Measurements from ENCODE around the gene IFNAR2. TPM values are rescaled to one million over a fixed set of nuclear protein-coding genes. Genes with fewer than 3 reads are reported as not detected.
A peak's percentile ranks its signal among the peaks of the same experiment; 100 is the strongest.

IFNAR2 gene
- 10 to 100 TPM; 23.4 to 26.4 TPM for total RNA-seq
- polyA plus RNA-seq, result 85.3 TPM

- peak within 1 kb of the TSS; percentile 88 to 98 (median 96) for H3K4me3 Mint-ChIP-seq
- H3K27me3 ChIP-seq (ENCODE audit: insufficient read depth, low read length, poor library complexity, severe bottlenecking), result no peaks in the 10 kb centered on the region
- no peaks in the 10 kb centered on the region for H3K9me3 Mint-ChIP-seq
- peak within 1 kb of the TSS; percentile 81 to 96 (median 91) for H3K27ac Mint-ChIP-seq
- peaks cover 42% of the 10 kb centered on the region for H3K4me1 ChIP-seq (ENCODE audit: insufficient read depth, low read length)
- H3K4me3 ChIP-seq (ENCODE audit: low read length), result peak within 1 kb of the TSS; percentile 87
- DNase-seq, result peak; percentile 57 to 78 (median 70)
- peak within 1 kb of the TSS; percentile 81 for H3K27ac ChIP-seq (ENCODE audit: low read depth, low read length)
- ChIA-PET POLR2A (interaction anchor here (1.2 to 2.2 kb wide), 4 partner anchors 8 to 36 kb away, joined by 3 to 7 read pairs (median 4); partner anchors contain the start of gene IL10RB), CTCF (interaction anchor here (1.3 kb wide), 1 partner anchor 11 kb away, joined by 5 read pairs; no protein-coding TSS in a partner anchor)
- H3K27me3 Mint-ChIP-seq, result no peaks in the 10 kb centered on the region
- peaks cover 44 to 55% (median 52%) of the 10 kb centered on the region in 3 donors for H3K4me1 Mint-ChIP-seq
- H3K36me3 ChIP-seq (ENCODE audit: insufficient read depth, low read length), result no peaks in the 10 kb centered on the region
- no peaks in the 10 kb centered on the region for H3K9me3 ChIP-seq (ENCODE audit: low read length)
- peaks cover 0 to 33% (median 7%) of the 10 kb centered on the region in 3 donors for H3K36me3 Mint-ChIP-seq
Observed at GRCh38 chr21:33229784-33230544, at the start of gene IFNAR2. Gene IFNAR2 (plus strand): TSS chr21:33229938. CDS start chr21:33241923, 11,985 bp downstream.

- ChIA-PET POLR2A (interaction anchor here (0.6 to 1.5 kb wide), 3 partner anchors 80 to 354 kb away, joined by 4 to 11 read pairs (median 5); no protein-coding TSS in a partner anchor), CTCF (interaction anchor here (1.0 to 4.9 kb wide), 4 partner anchors 11 to 246 kb away, joined by 3 to 33 read pairs (median 3); no protein-coding TSS in a partner anchor)
- Mint-ChIP-seq H3K27ac (peak overlapping the region; percentile 11 to 93 (median 64)), H3K36me3 (peaks cover 0 to 13% (median 5%) of the 10 kb centered on the region in 3 donors), H3K27me3 (no peaks in the 10 kb centered on the region), H3K4me1 (peaks cover 28 to 37% (median 32%) of the 10 kb centered on the region in 3 donors), H3K4me3 (peak overlapping the region in 6 of 7 donors; percentile 50 to 80 (median 58)), H3K9me3 (no peaks in the 10 kb centered on the region)
- Histone ChIP-seq H3K4me1 (ENCODE audit: insufficient read depth, low read length) (peaks cover 28% of the 10 kb centered on the region), H3K4me3 (ENCODE audit: low read length) (peak overlapping the region; percentile 45), H3K36me3 (ENCODE audit: insufficient read depth, low read length) (no peaks in the 10 kb centered on the region), H3K27me3 (ENCODE audit: insufficient read depth, low read length, poor library complexity, severe bottlenecking) (no peaks in the 10 kb centered on the region), H3K27ac (ENCODE audit: low read depth, low read length) (no peak overlapping the region), H3K9me3 (ENCODE audit: low read length) (no peaks in the 10 kb centered on the region)
- DNase-seq, result peak in 2 of 5 donors; percentile 45 to 52
Observed at GRCh38 chr21:33185852-33186251, 43.9 kb upstream of the IFNAR2 start.

- Histone ChIP-seq H3K27ac (ENCODE audit: low read depth, low read length) (no peak overlapping the region), H3K4me3 (ENCODE audit: low read length) (no peak overlapping the region), H3K9me3 (ENCODE audit: low read length) (no peaks in the 10 kb centered on the region), H3K36me3 (ENCODE audit: insufficient read depth, low read length) (no peaks in the 10 kb centered on the region), H3K4me1 (ENCODE audit: insufficient read depth, low read length) (peaks cover 28% of the 10 kb centered on the region), H3K27me3 (ENCODE audit: insufficient read depth, low read length, poor library complexity, severe bottlenecking) (no peaks in the 10 kb centered on the region)
- DNase-seq, result no peak
- POLR2A ChIA-PET, result interaction anchor here (0.6 kb wide), 1 partner anchor 259 kb away, joined by 7 read pairs; no protein-coding TSS in a partner anchor
- CTCF ChIA-PET, result interaction anchor here (4.9 kb wide), 1 partner anchor 10 kb away, joined by 33 read pairs; no protein-coding TSS in a partner anchor
- peaks cover 28 to 37% (median 32%) of the 10 kb centered on the region in 3 donors for H3K4me1 Mint-ChIP-seq
- H3K9me3 Mint-ChIP-seq, result peaks cover 0 to 2% (median 0%) of the 10 kb centered on the region in 5 donors
- peaks cover 0 to 16% (median 9%) of the 10 kb centered on the region in 3 donors for H3K36me3 Mint-ChIP-seq
- H3K27me3 Mint-ChIP-seq, result peaks cover 0 to 4% of the 10 kb centered on the region in 2 donors
- H3K4me3 Mint-ChIP-seq, result peak overlapping the region in 1 of 7 donors; percentile 13
- peak overlapping the region in 1 of 8 donors; percentile 26 for H3K27ac Mint-ChIP-seq
Observed at GRCh38 chr21:33187276-33187675, 42.5 kb upstream of the IFNAR2 start.

GRCh38 chr21:33189237-33189636 lies 40.5 kb upstream of the IFNAR2 start:
- H3K27ac ChIP-seq (ENCODE audit: low read depth, low read length), result no peak overlapping the region
- peaks cover 28 to 32% (median 30%) of the 10 kb centered on the region in 3 donors for H3K4me1 Mint-ChIP-seq
- peaks cover 28% of the 10 kb centered on the region for H3K4me1 ChIP-seq (ENCODE audit: insufficient read depth, low read length)
- peaks cover 0 to 8% (median 4%) of the 10 kb centered on the region in 3 donors for H3K36me3 Mint-ChIP-seq
- peaks cover 0 to 2% (median 0%) of the 10 kb centered on the region in 5 donors for H3K9me3 Mint-ChIP-seq
- H3K9me3 ChIP-seq (ENCODE audit: low read length), result no peaks in the 10 kb centered on the region
- CTCF ChIA-PET, result interaction anchor here (0.7 to 1.2 kb wide), 2 partner anchors 9 to 268 kb away, joined by 3 read pairs; no protein-coding TSS in a partner anchor
- H3K27me3 Mint-ChIP-seq, result peaks cover 4% of the 10 kb centered on the region in 2 donors
- POLR2A ChIA-PET, result no interaction called here
- H3K27me3 ChIP-seq (ENCODE audit: insufficient read depth, low read length, poor library complexity, severe bottlenecking), result no peaks in the 10 kb centered on the region
- no peak overlapping the region for H3K4me3 ChIP-seq (ENCODE audit: low read length)
- no peak overlapping the region for H3K4me3 Mint-ChIP-seq
- no peaks in the 10 kb centered on the region for H3K36me3 ChIP-seq (ENCODE audit: insufficient read depth, low read length)
- H3K27ac Mint-ChIP-seq, result no peak overlapping the region
- no peak for DNase-seq

GRCh38 chr21:33189824-33190223 lies 39.9 kb upstream of the IFNAR2 start:
- Histone ChIP-seq H3K4me1 (ENCODE audit: insufficient read depth, low read length) (peaks cover 26% of the 10 kb centered on the region), H3K9me3 (ENCODE audit: low read length) (no peaks in the 10 kb centered on the region), H3K36me3 (ENCODE audit: insufficient read depth, low read length) (no peaks in the 10 kb centered on the region), H3K27ac (ENCODE audit: low read depth, low read length) (no peak overlapping the region), H3K4me3 (ENCODE audit: low read length) (no peak overlapping the region), H3K27me3 (ENCODE audit: insufficient read depth, low read length, poor library complexity, severe bottlenecking) (no peaks in the 10 kb centered on the region)
- H3K4me3 Mint-ChIP-seq, result no peak overlapping the region
- peaks cover 0 to 8% (median 3%) of the 10 kb centered on the region in 3 donors for H3K36me3 Mint-ChIP-seq
- H3K4me1 Mint-ChIP-seq, result peaks cover 27 to 29% (median 28%) of the 10 kb centered on the region in 3 donors
- H3K27ac Mint-ChIP-seq, result no peak overlapping the region
- CTCF ChIA-PET, result interaction anchor here (1.2 kb wide), 1 partner anchor 9 kb away, joined by 3 read pairs; no protein-coding TSS in a partner anchor
- POLR2A ChIA-PET, result no interaction called here
- H3K27me3 Mint-ChIP-seq, result peaks cover 4% of the 10 kb centered on the region in 2 donors
- peaks cover 0 to 2% (median 0%) of the 10 kb centered on the region in 5 donors for H3K9me3 Mint-ChIP-seq
- DNase-seq, result no peak

GRCh38 chr21:33196941-33197374 lies 32.8 kb upstream of the IFNAR2 start:
- DNase-seq, result peak; percentile 32 to 70 (median 40)
- H3K36me3 Mint-ChIP-seq, result no peaks in the 10 kb centered on the region
- no peak overlapping the region for H3K4me3 Mint-ChIP-seq
- H3K4me1 ChIP-seq (ENCODE audit: insufficient read depth, low read length), result peaks cover 7% of the 10 kb centered on the region
- ChIA-PET CTCF (interaction anchor here (0.6 to 4.2 kb wide), 34 partner anchors 11 to 425 kb away, joined by 3 to 33 read pairs (median 5); partner anchors contain the start of genes IFNAR1, IL10RB and PAXBP1), POLR2A (interaction anchor here (0.8 kb wide), 1 partner anchor 165 kb away, joined by 3 read pairs; no protein-coding TSS in a partner anchor)
- H3K4me3 ChIP-seq (ENCODE audit: low read length), result no peak overlapping the region
- no peaks in the 10 kb centered on the region for H3K36me3 ChIP-seq (ENCODE audit: insufficient read depth, low read length)
- no peaks in the 10 kb centered on the region for H3K9me3 ChIP-seq (ENCODE audit: low read length)
- peaks cover 14 to 22% (median 19%) of the 10 kb centered on the region in 3 donors for H3K4me1 Mint-ChIP-seq
- peaks cover 0 to 2% (median 0%) of the 10 kb centered on the region in 5 donors for H3K9me3 Mint-ChIP-seq
- no peak overlapping the region for H3K27ac Mint-ChIP-seq
- H3K27me3 Mint-ChIP-seq, result peaks cover 0 to 4% of the 10 kb centered on the region in 2 donors
- H3K27me3 ChIP-seq (ENCODE audit: insufficient read depth, low read length, poor library complexity, severe bottlenecking), result no peaks in the 10 kb centered on the region
- no peak overlapping the region for H3K27ac ChIP-seq (ENCODE audit: low read depth, low read length)

GRCh38 chr21:33197496-33197895 lies 32.2 kb upstream of the IFNAR2 start:
- CTCF ChIA-PET, result interaction anchor here (0.7 to 4.2 kb wide), 33 partner anchors 11 to 426 kb away, joined by 3 to 33 read pairs (median 5); partner anchors contain the start of genes IFNAR1, IL10RB and PAXBP1
- no peak overlapping the region for H3K4me3 Mint-ChIP-seq
- Histone ChIP-seq H3K4me1 (ENCODE audit: insufficient read depth, low read length) (peaks cover 7% of the 10 kb centered on the region), H3K27ac (ENCODE audit: low read depth, low read length) (no peak overlapping the region), H3K9me3 (ENCODE audit: low read length) (no peaks in the 10 kb centered on the region), H3K4me3 (ENCODE audit: low read length) (no peak overlapping the region), H3K27me3 (ENCODE audit: insufficient read depth, low read length, poor library complexity, severe bottlenecking) (no peaks in the 10 kb centered on the region), H3K36me3 (ENCODE audit: insufficient read depth, low read length) (no peaks in the 10 kb centered on the region)
- no peak overlapping the region for H3K27ac Mint-ChIP-seq
- H3K27me3 Mint-ChIP-seq, result peaks cover 0 to 3% of the 10 kb centered on the region in 2 donors
- H3K36me3 Mint-ChIP-seq, result no peaks in the 10 kb centered on the region
- peaks cover 14 to 22% (median 19%) of the 10 kb centered on the region in 3 donors for H3K4me1 Mint-ChIP-seq
- H3K9me3 Mint-ChIP-seq, result peaks cover 0 to 2% (median 0%) of the 10 kb centered on the region in 5 donors
- no peak for DNase-seq
- POLR2A ChIA-PET, result interaction anchor here (0.8 kb wide), 1 partner anchor 164 kb away, joined by 3 read pairs; no protein-coding TSS in a partner anchor
